Liver (tissue), 9 donors: Measurements from ENCODE around the gene KCNN3. TPM values are rescaled to one million over a fixed set of nuclear protein-coding genes. Genes with fewer than 3 reads are reported as not detected.

Source experiments
- DNase-seq: peaks from one replicate; pipeline ENCODE4 v3.0.0-alpha.2; 2017; ENCODE audit warnings: low spot score
- H3K27ac ChIP-seq, 2 donors: one replicate each; pipeline ENCODE4 v1.7.0; 2013; ENCODE audit warnings: inconsistent platforms in 2 of 2, low read length in 2 of 2, control low read depth in 1 of 2, low read depth in 1 of 2, mild to moderate bottlenecking in 1 of 2
- H3K27me3 ChIP-seq, 4 donors: one replicate each; pipeline versions ENCODE4 v1.6.1 to v1.7.0; 2013; ENCODE audit warnings: low read length in 3 of 4, inconsistent platforms in 1 of 4, mild to moderate bottlenecking in 1 of 4, moderate library complexity in 1 of 4; ENCODE audit not compliant: control insufficient read depth in 4 of 4, insufficient read depth in 4 of 4
- H3K36me3 ChIP-seq, 4 donors: one replicate each; pipeline versions ENCODE4 v1.6.1 to v1.7.0; 2013; ENCODE audit warnings: low read length in 3 of 4, mild to moderate bottlenecking in 3 of 4, low read depth in 1 of 4, moderate library complexity in 1 of 4; ENCODE audit not compliant: control insufficient read depth in 4 of 4, insufficient read depth in 3 of 4
- H3K4me1 ChIP-seq, 4 donors: one replicate each; pipeline versions ENCODE4 v1.6.1 to v1.7.0; 2013; ENCODE audit warnings: low read length in 3 of 4, mild to moderate bottlenecking in 3 of 4, moderate library complexity in 1 of 4; ENCODE audit not compliant: control insufficient read depth in 4 of 4, insufficient read depth in 4 of 4
- H3K4me3 ChIP-seq, 3 donors: one replicate each; pipeline versions ENCODE4 v1.6.1 to v1.7.0; 2013; ENCODE audit warnings: low read length in 3 of 3, control low read depth in 1 of 3, low read depth in 1 of 3, mild to moderate bottlenecking in 1 of 3
- H3K9ac ChIP-seq, 2 donors: one replicate each; pipeline ENCODE4 v1.7.0; 2013; ENCODE audit warnings: low read length in 2 of 2, mild to moderate bottlenecking in 2 of 2, moderate library complexity in 2 of 2, control low read depth in 1 of 2, low read depth in 1 of 2
- H3K9me3 ChIP-seq, 4 donors: one replicate each; pipeline versions ENCODE4 v1.6.1 to v1.7.0; 2013; ENCODE audit warnings: low read length in 3 of 4; ENCODE audit not compliant: control insufficient read depth in 4 of 4
- ATF3 ChIP-seq: IDR thresholded peaks from 2 replicates; pipeline ENCODE4 v1.6.1; 2016; ENCODE audit warnings: antibody characterized with exemption
- CTCF ChIP-seq: fragments of 150-350 bp; IDR thresholded peaks from 2 replicates; pipeline ENCODE4 v1.5.1; 2017; ENCODE audit warnings: improper control_type of control experiment, low read depth, low read length; ENCODE audit not compliant: missing input control
- FOXA1 ChIP-seq: IDR thresholded peaks from 2 replicates; pipeline ENCODE4 v1.6.1; 2016; ENCODE audit warnings: antibody characterized with exemption
- FOXA2 ChIP-seq: IDR thresholded peaks from 2 replicates; pipeline ENCODE4 v1.6.1; 2016; ENCODE audit warnings: antibody characterized with exemption
- GABPA ChIP-seq, 2 donors: IDR thresholded peaks in 1 of 2; conservative IDR thresholded peaks in 1 of 2; 2 replicates each; pipeline ENCODE4 v1.6.1; 2016; ENCODE audit warnings: antibody characterized with exemption in 2 of 2, mild to moderate bottlenecking in 1 of 2, moderate library complexity in 1 of 2
- HNF4G ChIP-seq: IDR thresholded peaks from 2 replicates; pipeline ENCODE4 v1.6.1; 2016; ENCODE audit warnings: antibody characterized with exemption
- JUND ChIP-seq, 2 donors: IDR thresholded peaks; 2 replicates each; pipeline ENCODE4 v1.6.1; 2016; ENCODE audit warnings: antibody characterized with exemption in 2 of 2
- MAX ChIP-seq: IDR thresholded peaks from 2 replicates; pipeline ENCODE4 v1.6.1; 2016; ENCODE audit warnings: antibody characterized with exemption
- RAD21 ChIP-seq, 2 donors: IDR thresholded peaks; 2 replicates each; pipeline ENCODE4 v1.6.1; 2016; ENCODE audit warnings: antibody characterized with exemption in 2 of 2, mild to moderate bottlenecking in 2 of 2
- REST ChIP-seq: IDR thresholded peaks from 2 replicates; pipeline ENCODE4 v1.6.1; 2016; ENCODE audit warnings: antibody characterized with exemption, mild to moderate bottlenecking
- SP1 ChIP-seq: IDR thresholded peaks from 2 replicates; pipeline ENCODE4 v1.6.1; 2018; ENCODE audit warnings: antibody characterized with exemption, mild to moderate bottlenecking
- TAF1 ChIP-seq: conservative IDR thresholded peaks from 2 replicates; pipeline ENCODE4 v1.6.1; 2016; ENCODE audit warnings: antibody characterized with exemption, mild to moderate bottlenecking
- YY1 ChIP-seq: IDR thresholded peaks from 2 replicates; pipeline ENCODE4 v1.6.1; 2016; ENCODE audit warnings: antibody characterized with exemption, mild to moderate bottlenecking
- ZBTB33 ChIP-seq: IDR thresholded peaks from 2 replicates; pipeline ENCODE4 v1.6.1; 2016; ENCODE audit warnings: antibody characterized with exemption
- polyA plus RNA-seq, 2 donors: library from polyadenylated mRNA; stranded (reverse) in 1 of 2; unstranded in 1 of 2; fragments of 200-250 nt in 1 of 2; fragments of >200 nt in 1 of 2; fragmentation: Nextera tagmentation in 1 of 2; extraction: Ambion mirVana in 1 of 2; gene quantifications; one replicate each; pipeline versions ENCODE4 v1.2.1 to v1.2.3, GENCODE V29; 2013 to 2015
- total RNA-seq, 2 donors: library from RNA; depleted of rRNA; stranded (reverse); fragments of >200 nt; gene quantifications; one replicate each; pipeline ENCODE4 v1.2.3, GENCODE V29; 2014
- donor health status: healthy.
- donor health status: healthy.
- donor health status: healthy.
- donor health status: healthy.
- donor health status: healthy.

Gene KCNN3
- total and polyA plus RNA-seq, 4 donors: 0.09 to 0.68 (median 0.15) TPM

GRCh38 chr1:154698320-154699096, 171.6 kb downstream of the KCNN3 start (continued):
- TF ChIP-seq REST (peak; percentile 45), JUND (IDR thresholded peaks at IDR 0.05) (peak; percentile 85 to 89), FOXA1 (no peak), RAD21 (IDR thresholded peaks at IDR 0.05) (peak; percentile 16 to 30), FOXA2 (peak; percentile 17)

GRCh38 chr1:154697710-154698109, 172.4 kb downstream of the KCNN3 start:
- no peak overlapping the region for H3K4me3 ChIP-seq
- H3K27me3 ChIP-seq: no peaks in the 10 kb centered on the region
- no peak overlapping the region for H3K9ac ChIP-seq
- no peak overlapping the region for H3K27ac ChIP-seq
- no peak for DNase-seq
- no peak for TF ChIP-seq ZBTB33
- TF ChIP-seq FOXA1: no peak
- TF ChIP-seq CTCF: no peak
- no peak for TF ChIP-seq SP1
- no peak for TF ChIP-seq GABPA (IDR thresholded peaks at IDR 0.05 in 1 of 2, conservative IDR thresholded peaks at IDR 0.05 in 1 of 2)
- TF ChIP-seq YY1: no peak
- TF ChIP-seq TAF1: no peak
- no peak for TF ChIP-seq MAX
- TF ChIP-seq HNF4G: no peak
- TF ChIP-seq ATF3: no peak
- no peaks in the 10 kb centered on the region for H3K36me3 ChIP-seq
- H3K9me3 ChIP-seq: no peaks in the 10 kb centered on the region
- H3K4me1 ChIP-seq: peaks cover 0 to 8% (median 7%) of the 10 kb centered on the region in 4 donors
